H1 (cell line): ENCODE data around the gene P2RY8. TPM values are rescaled to one million over a fixed set of nuclear protein-coding genes. Genes with fewer than 3 reads are reported as not detected.

Source experiments
- EP300 ChIP-seq, 2 experiments: IDR thresholded peaks; 1 replicate in 1 of 2; 2 replicates in 1 of 2; pipeline ENCODE4 v1.6.1; 2011 to 2012; ENCODE audit warnings: low read depth in 2 of 2, low read length in 2 of 2, mild to moderate bottlenecking in 2 of 2, borderline replicate concordance in 1 of 2, inconsistent platforms in 1 of 2, moderate library complexity in 1 of 2
- MAX ChIP-seq: IDR thresholded peaks from 2 replicates; pipeline ENCODE4 v1.6.1; 2012; ENCODE audit warnings: inconsistent platforms
- polyA plus RNA-seq, 7 experiments: library from polyadenylated mRNA; depleted of rRNA in 3 of 7; stranded (reverse) in 5 of 7; unstranded in 2 of 7; fragments of >200 nt in 5 of 7; fragments of 200-250 nt in 2 of 7; gene quantifications; 1 replicate in 5 of 7; 2 replicates in 1 of 7; 4 replicates in 1 of 7; pipeline versions ENCODE4 v1.2.1 to v1.2.3, GENCODE V29; 2011 to 2013; ENCODE audit warnings: missing spikeins in 2 of 7, mixed read lengths in 2 of 7
- total RNA-seq: library from RNA; stranded (reverse); fragmentation: NEBNext Ultra II Directional; extraction: Animal tissue kit (Norgen Biotek cat#: 25700); gene quantifications from 2 replicates; pipeline ENCODE4 v1.2.1, GENCODE V29; 2021

The P2RY8 gene
- total and polyA plus RNA-seq, 2 of the 8 experiments (the other 6 are each of a cell fraction or from before 2014, with no cell fraction given), result 0.09 to 0.15 TPM

- TF ChIP-seq MAX (no peak), EP300 (IDR thresholded peaks at IDR 0.05; ENCODE audit: borderline replicate concordance in 1 of 2, low read depth in 2 of 2, low read length in 2 of 2) (no peak)
- TF ChIP-seq, all 59 proteins: peak for 0
Measured at GRCh38 chrX:1449823-1450149, 87.2 kb downstream of the P2RY8 start (continued).
